C4-2B (cell line): ENCODE measurements around the gene SCMH1.

ENCODE experiments used
- CTCF ChIP-seq: fragments of 450-650 bp; conservative IDR thresholded peaks from 2 replicates; pipeline ENCODE4 v1.5.1; 2017; ENCODE audit warnings: mild to moderate bottlenecking
- ZFX ChIP-seq: fragments of 450-650 bp; IDR thresholded peaks from 2 replicates; pipeline ENCODE4 v1.6.1; 2017

- TF ChIP-seq CTCF, result no peak
- no peak for TF ChIP-seq ZFX
Measured at GRCh38 chr1:40977716-40978115, 264.4 kb downstream of the SCMH1 start.
